GM18499 (cell line): ENCODE results near the gene DNAJC16.

Experiments used
- ATAC-seq: cut with Tn5 transposase; IDR thresholded peaks from one replicate; pipeline ENCODE4 v1.9.1; 2021; ENCODE audit warnings: moderate number of reproducible peaks; ENCODE audit not compliant: insufficient read depth, unreplicated experiment

DNAJC16 gene

GRCh38 chr1:15618077-15618654 lies 91.5 kb downstream of the DNAJC16 start:
- ATAC-seq: no peak

DNA sequence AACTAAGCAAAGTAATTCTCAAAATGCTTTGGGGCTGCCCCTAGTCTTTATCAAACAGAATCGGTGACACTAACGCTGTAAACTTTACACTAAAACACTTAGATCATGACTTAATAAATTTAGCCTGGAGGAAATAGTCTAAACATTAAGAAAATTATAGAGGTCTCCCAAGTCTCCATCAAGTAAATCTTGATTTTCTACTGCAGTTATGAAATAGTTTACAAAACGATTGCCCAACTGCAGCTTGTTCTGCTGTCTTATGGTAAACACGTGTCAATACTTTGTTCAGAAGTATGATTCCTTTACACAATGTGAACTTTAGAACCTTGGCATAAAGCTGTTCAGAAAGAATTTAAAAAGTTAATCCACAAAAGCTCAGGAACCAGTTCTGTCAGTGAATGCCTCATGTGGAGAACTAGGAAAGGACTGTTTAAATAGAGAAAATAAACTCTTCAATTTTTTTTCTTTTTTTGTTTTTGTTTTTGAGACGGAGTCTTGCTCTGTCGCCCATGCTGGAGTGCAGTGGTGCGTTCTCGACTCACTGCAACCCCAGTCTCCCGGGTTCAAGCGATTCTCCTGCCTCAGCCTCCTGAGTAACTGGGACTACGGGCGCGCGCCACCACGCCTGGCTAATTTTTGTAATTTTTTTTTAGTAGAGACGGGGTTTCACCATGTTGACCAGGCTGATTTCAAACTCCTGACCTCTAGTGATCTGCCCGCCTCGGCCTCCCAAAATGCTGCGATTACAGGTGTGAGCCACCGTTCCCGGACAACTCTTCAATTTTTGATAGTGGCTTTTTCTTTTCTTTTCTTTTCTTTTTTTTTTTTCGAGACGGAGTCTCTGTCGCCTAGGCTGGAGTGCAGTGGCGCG lies 92.2 kb downstream of the DNAJC16 start:
- no peak for ATAC-seq

DNA sequence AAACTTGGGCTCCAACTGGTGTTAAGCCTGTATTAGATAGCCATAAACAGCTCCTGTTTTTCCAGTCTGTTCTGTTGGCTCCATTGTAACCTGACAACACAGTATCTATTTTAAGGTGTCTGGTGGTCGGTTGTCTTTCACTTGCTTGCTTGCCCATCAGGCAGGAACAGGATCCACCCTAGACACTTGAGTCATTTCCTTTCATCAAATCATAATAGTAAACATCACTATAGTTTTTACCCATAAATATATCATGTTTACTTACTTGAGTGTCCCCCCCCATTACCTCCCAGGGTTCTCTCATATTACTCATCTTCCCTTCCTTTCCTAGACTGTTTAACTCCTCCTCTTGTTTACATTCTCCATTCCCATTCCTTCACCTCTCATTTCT lies 93.5 kb downstream of the DNAJC16 start:
- no peak for ATAC-seq

DNA sequence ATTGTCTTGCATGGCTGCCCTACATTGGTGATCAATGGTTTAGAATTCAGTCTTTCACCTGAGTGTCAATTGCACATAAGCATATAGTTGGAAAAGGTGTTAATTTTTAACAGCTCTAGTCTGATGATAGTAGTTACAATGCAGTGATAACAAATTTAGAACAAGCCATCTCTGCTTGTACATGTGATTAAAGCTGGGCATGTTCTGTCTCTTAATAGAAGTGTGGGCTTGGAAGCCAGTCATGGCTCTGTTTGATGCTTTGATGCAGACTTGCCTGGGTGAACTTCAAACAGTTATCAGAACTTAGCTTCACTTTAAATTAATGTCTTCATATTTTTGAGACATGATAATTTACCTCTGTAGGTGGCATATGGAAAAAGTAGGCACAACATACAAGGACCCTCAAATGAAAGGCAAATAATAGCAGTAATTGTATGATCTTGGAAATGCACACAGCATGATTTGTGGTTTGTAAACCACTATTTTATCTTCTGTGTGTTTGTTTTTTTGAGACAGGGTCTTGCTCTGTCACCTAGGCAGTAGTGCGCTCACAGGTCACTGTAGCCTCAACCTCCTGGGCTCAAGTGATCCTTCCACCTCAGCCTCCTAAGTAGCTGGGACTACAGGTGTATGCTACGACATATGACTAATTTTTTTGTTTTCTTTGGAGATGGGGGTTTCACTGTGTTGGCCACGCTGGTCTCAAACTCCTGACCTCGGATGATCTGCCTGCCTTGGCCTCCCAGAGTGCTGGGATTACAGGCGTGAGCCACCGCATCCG lies 94.4 kb downstream of the DNAJC16 start:
- ATAC-seq: no peak

DNA sequence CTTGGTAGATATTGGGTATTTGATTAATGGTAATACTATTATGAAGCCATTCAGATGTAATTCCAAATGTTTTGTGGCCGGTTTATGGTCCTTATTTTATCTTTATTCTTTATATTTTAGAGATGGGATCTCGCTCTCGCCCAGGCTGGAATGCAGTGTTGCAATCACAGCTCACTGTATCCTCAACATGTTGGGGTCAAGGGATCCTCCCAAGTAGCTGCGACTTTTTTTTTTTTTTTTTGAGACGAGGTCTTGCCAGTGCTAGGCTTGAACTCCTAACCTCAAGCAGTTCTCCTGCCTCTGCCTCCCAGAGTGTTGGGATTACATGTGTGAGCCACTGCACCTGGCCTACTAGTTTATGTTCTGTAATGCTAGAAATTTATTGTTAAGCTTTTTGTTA lies 95.3 kb downstream of the DNAJC16 start:
- no peak for ATAC-seq

DNA sequence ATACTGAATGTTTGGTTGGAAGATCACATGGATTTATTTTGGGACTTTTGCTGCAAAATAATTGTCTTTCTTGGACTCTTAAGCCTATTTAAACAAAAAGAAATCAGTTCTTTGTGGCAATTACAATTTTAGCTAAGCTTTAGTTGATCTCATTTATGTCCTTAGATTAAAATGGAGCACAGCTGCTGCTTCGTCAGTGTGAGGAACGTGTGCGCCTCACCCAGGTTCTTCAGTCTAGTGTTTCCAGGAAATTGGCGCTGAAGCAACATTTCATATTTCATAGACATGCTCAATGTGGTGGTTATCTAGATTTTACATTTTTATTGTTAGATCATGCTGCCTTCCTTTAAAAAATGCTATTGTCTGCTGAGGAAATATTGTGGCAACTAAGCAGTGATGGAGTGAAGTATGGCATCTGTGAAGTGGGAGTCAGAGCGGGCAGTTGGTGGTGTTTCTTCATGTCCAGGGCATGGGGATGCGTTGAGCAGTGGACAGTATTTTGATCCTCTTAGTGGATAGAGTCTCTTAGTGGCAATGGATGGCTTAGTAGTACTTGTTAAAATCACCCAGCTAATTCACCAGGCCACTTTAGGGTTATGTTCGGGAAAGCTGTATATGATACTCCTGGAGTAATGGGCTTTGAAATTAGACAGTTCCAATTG lies 96.2 kb downstream of the DNAJC16 start:
- no peak for ATAC-seq

DNA sequence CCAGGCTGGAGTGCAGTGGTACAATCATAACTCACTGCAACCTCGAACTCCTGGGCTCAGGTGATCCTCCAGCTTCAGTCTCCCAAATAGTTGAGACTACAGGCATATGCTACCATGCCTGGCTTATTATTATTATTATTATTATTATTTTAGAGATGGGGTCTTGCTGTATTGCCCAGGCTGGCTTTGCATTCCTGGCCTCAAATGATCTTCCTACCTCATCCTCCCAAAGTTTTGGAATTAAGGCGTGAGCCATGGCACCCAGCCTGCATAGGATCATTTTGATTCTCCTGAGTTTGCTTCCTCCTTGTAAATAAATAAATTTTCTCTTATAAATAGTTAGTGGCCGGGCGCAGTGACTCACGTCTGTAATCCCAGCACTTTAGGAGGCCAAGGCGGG lies 96.8 kb downstream of the DNAJC16 start:
- ATAC-seq: no peak

DNA sequence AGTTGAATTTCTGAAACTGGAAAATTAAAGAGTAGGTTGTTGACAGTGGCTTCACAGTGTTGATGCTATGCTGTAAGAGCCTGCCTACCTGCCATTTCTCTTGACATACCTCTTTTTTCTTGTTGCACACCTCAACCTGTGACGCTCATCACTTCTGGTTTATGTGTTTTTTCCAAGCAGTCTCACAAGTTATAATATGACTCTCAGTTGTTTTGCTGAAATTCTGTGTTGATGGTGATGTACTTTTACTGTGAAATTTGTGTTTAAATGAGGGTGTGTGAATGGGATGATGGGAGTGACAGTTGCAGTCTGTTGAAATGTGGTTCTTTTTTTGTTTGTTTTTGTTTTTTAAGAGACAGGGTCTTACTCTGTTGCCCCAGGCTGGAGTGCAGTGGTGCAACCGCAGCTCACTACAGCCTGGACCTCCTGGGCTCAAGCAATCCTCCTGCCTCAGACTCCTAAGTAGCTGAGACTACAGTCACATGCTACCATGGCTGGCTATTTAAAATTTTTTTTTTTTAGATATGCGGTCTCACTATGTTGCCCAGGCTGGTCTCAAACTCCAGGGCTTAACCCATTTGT lies 97.6 kb downstream of the DNAJC16 start:
- ATAC-seq: no peak

DNA sequence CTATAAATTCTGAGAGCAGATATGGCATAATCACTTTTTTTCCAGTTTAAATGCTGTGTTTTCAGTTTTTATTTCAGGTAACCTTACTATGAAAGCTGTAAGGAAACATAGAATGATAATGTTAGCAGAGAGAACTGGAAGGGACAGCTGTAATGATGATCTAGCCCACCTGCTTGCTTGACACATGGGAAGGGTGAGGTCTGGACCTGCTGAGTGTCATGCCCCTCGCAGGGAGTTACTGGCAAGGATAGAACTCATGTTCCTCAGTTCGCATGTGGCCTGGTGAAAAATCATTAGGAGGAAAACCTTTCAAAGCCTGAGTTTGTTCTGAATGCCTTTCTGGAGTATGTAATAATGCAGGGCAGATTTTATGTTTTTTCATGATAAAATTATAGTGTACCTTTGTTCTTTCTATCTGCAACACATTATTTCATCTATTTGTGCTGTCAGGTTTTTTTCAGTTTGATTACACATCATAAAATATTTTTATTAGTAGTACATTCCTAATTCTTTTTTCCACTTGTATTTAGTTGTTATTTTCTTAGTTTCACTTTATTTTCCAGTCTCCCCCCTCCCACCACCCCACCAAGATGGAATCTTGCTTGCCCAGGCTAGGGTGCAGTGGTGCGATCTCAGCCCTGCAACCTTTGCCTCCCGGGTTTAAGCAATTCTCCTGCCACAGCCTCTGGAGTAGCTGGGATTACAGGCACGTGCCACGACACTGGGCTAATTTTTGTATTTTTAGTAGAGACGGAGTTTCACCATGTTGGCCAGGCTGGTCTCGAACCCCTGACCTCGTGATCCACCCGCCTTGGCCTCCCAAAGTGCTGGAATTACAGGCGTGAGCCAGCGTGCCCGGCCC lies 98.6 kb downstream of the DNAJC16 start:
- ATAC-seq: no peak
